H1 (cell line): ENCODE data around the gene AVL9. TPM values are rescaled to one million over a fixed set of nuclear protein-coding genes. Genes with fewer than 3 reads are reported as not detected.

Experiments
- CTCF ChIA-PET: fragments of 300-600 bp; sonication (Branson Sonifier 250); formaldehyde crosslinking; loops from one replicate; lab custom pipeline; 2021; ENCODE audit not compliant: partially characterized antibody; lab: Charles Lee
- POLR2A ChIA-PET: fragments of 300-600 bp; sonication (Branson Sonifier 250); formaldehyde crosslinking; loops from one replicate; lab custom pipeline; 2021; ENCODE audit warnings: inconsistent platforms; ENCODE audit not compliant: partially characterized antibody; lab: Charles Lee
- DNase-seq, 2 experiments: peaks; one replicate each; pipeline versions ENCODE4 v3.0.0 to v3.0.0-alpha.2; 2010 to 2022; ENCODE audit warnings: low spot score in 2 of 2, low read depth in 1 of 2, mixed read lengths in 1 of 2
- FAIRE-seq: peaks from 2 replicates; lab custom pipeline; 2011; peaks lifted over from hg19 to GRCh38; lab: Jason Lieb, UNC
- H2AFZ ChIP-seq: 2 replicates; pipeline ENCODE4 v1.8.1; 2012; ENCODE audit warnings: low read length, inconsistent platforms
- H2AK5ac ChIP-seq: 2 replicates; pipeline ENCODE4 v1.6.1; 2013; ENCODE audit warnings: low read depth, low read length
- H2BK120ac ChIP-seq: replicated peaks from 2 replicates; pipeline ENCODE3; 2013; ENCODE audit warnings: low read depth, low read length, inconsistent platforms
- H2BK12ac ChIP-seq: 2 replicates; pipeline ENCODE4 v1.6.1; 2013; ENCODE audit warnings: low read depth, low read length
- H2BK15ac ChIP-seq: 2 replicates; pipeline ENCODE4 v1.6.1; 2013; ENCODE audit warnings: low read length
- H2BK20ac ChIP-seq: 2 replicates; pipeline ENCODE4 v1.6.1; 2013; ENCODE audit warnings: low read length
- H2BK5ac ChIP-seq: 2 replicates; pipeline ENCODE4 v1.6.1; 2013; ENCODE audit warnings: low read depth, low read length
- H3K14ac ChIP-seq: 2 replicates; pipeline ENCODE4 v1.6.1; 2013; ENCODE audit warnings: inconsistent platforms; ENCODE audit not compliant: insufficient read length
- H3K18ac ChIP-seq: 2 replicates; pipeline ENCODE4 v1.6.1; 2013; ENCODE audit warnings: low read length; ENCODE audit errors: extremely low read depth
- H3K23ac ChIP-seq: 2 replicates; pipeline ENCODE4 v1.6.1; 2013; ENCODE audit warnings: inconsistent platforms; ENCODE audit not compliant: insufficient read length
- H3K23me2 ChIP-seq: 2 replicates; pipeline ENCODE4 v1.6.1; 2013; ENCODE audit warnings: low read depth, low read length
- H3K27ac ChIP-seq: 2 replicates; pipeline ENCODE4 v1.6.1; 2011; ENCODE audit warnings: low read depth, low read length, inconsistent platforms
- H3K27me3 ChIP-seq, 4 experiments: replicated peaks in 1 of 4; 1 replicate in 1 of 4; 2 replicates in 3 of 4; pipeline versions ENCODE4 v1.6.1 to v1.8.1; 2011 to 2013; ENCODE audit warnings: low read length in 3 of 4, mild to moderate bottlenecking in 3 of 4, inconsistent platforms in 2 of 4, mixed read lengths in 2 of 4, moderate library complexity in 1 of 4; ENCODE audit not compliant: control insufficient read depth in 3 of 4, insufficient read depth in 3 of 4; ENCODE audit errors: extremely low read depth in 1 of 4
- H3K36me3 ChIP-seq, 4 experiments: 2 replicates each; pipeline versions ENCODE4 v1.6.1 to v1.8.1; 2011 to 2013; ENCODE audit warnings: mild to moderate bottlenecking in 4 of 4, low read length in 3 of 4, moderate library complexity in 2 of 4, control low read depth in 1 of 4, inconsistent platforms in 1 of 4; ENCODE audit not compliant: insufficient read depth in 4 of 4, control insufficient read depth in 2 of 4
- H3K4ac ChIP-seq: replicated peaks from 2 replicates; pipeline ENCODE3; 2013; ENCODE audit warnings: low read length, low read depth, mixed read lengths, inconsistent platforms; ENCODE audit not compliant: insufficient read length
- H3K4me1 ChIP-seq, 4 experiments: replicated peaks in 1 of 4; 1 replicate in 1 of 4; 2 replicates in 3 of 4; pipeline versions ENCODE4 v1.6.1 to v1.8.1; 2011 to 2013; ENCODE audit warnings: low read length in 3 of 4, inconsistent platforms in 2 of 4, mixed read lengths in 1 of 4; ENCODE audit not compliant: insufficient read depth in 4 of 4, control insufficient read depth in 3 of 4
- H3K4me2 ChIP-seq, 2 experiments: 2 replicates each; pipeline versions ENCODE4 v1.6.1 to v1.8.1; 2011 to 2013; ENCODE audit warnings: low read depth in 2 of 2, low read length in 2 of 2, control low read depth in 1 of 2, inconsistent platforms in 1 of 2, mild to moderate bottlenecking in 1 of 2; ENCODE audit not compliant: insufficient read depth in 1 of 2
- H3K4me3 ChIP-seq, 4 experiments: fragments of 200-600, 300-600 bp in 1 of 4; sonication (generic), shearing (Covaris generic), sonication (Bioruptor Twin) in 1 of 4; 2 replicates each; pipeline versions ENCODE4 v1.5.1 to v1.8.1; 2011 to 2016; ENCODE audit warnings: low read length in 4 of 4, low read depth in 3 of 4, control low read depth in 2 of 4, inconsistent platforms in 2 of 4, mild to moderate bottlenecking in 2 of 4, mixed read lengths in 1 of 4, moderate library complexity in 1 of 4; ENCODE audit not compliant: insufficient read depth in 2 of 4; ENCODE audit errors: extremely low read depth in 1 of 4
- H3K56ac ChIP-seq: replicated peaks from 2 replicates; pipeline ENCODE3; 2013; ENCODE audit warnings: low read depth, mild to moderate bottlenecking, mixed read lengths, low read length, inconsistent platforms; ENCODE audit not compliant: insufficient read length
- H3K79me1 ChIP-seq: 2 replicates; pipeline ENCODE4 v1.6.1; 2013; ENCODE audit warnings: low read depth, low read length, control low read depth
- H3K79me2 ChIP-seq, 2 experiments: 2 replicates each; pipeline versions ENCODE4 v1.6.1 to v1.8.1; 2012 to 2013; ENCODE audit warnings: low read length in 2 of 2, mild to moderate bottlenecking in 2 of 2, inconsistent platforms in 1 of 2; ENCODE audit not compliant: insufficient read depth in 2 of 2, control insufficient read depth in 1 of 2
- H3K9ac ChIP-seq, 4 experiments: replicated peaks in 1 of 4; 1 replicate in 1 of 4; 2 replicates in 3 of 4; pipeline versions ENCODE4 v1.6.1 to v1.8.1; 2011 to 2013; ENCODE audit warnings: low read depth in 3 of 4, low read length in 3 of 4, control low read depth in 2 of 4, mild to moderate bottlenecking in 2 of 4, moderate library complexity in 2 of 4, inconsistent platforms in 1 of 4; ENCODE audit errors: extremely low read depth in 1 of 4
- H3K9me3 ChIP-seq, 2 experiments: 2 replicates each; pipeline versions ENCODE4 v1.6.1 to v1.8.1; 2012 to 2013; ENCODE audit warnings: mild to moderate bottlenecking in 2 of 2, moderate library complexity in 2 of 2, control low read depth in 1 of 2, inconsistent platforms in 1 of 2, low read depth in 1 of 2, low read length in 1 of 2, mixed read lengths in 1 of 2; ENCODE audit not compliant: insufficient read depth in 2 of 2
- H4K20me1 ChIP-seq, 2 experiments: replicated peaks in 1 of 2; 2 replicates each; pipeline versions ENCODE3 to v1.8.1; 2011 to 2013; ENCODE audit warnings: inconsistent platforms in 2 of 2, low read length in 2 of 2, mild to moderate bottlenecking in 1 of 2; ENCODE audit not compliant: insufficient read depth in 2 of 2, control insufficient read depth in 1 of 2
- H4K5ac ChIP-seq: 2 replicates; pipeline ENCODE4 v1.6.1; 2013; ENCODE audit warnings: low read length, low read depth, mixed read lengths, inconsistent platforms; ENCODE audit not compliant: insufficient read length
- H4K8ac ChIP-seq: 2 replicates; pipeline ENCODE4 v1.8.0; 2013; ENCODE audit warnings: mild to moderate bottlenecking, moderate library complexity, low read length, inconsistent platforms; ENCODE audit not compliant: insufficient read depth; ENCODE audit errors: extremely low read depth
- H4K91ac ChIP-seq: replicated peaks from 2 replicates; pipeline ENCODE3; 2013; ENCODE audit warnings: low read length, mixed read lengths, inconsistent platforms; ENCODE audit not compliant: insufficient read length
- SP2 ChIP-seq: IDR thresholded peaks from 2 replicates; pipeline ENCODE4 v1.6.1; 2012; ENCODE audit warnings: mild to moderate bottlenecking, low read length, inconsistent platforms
- TEAD4 ChIP-seq: IDR thresholded peaks from 2 replicates; pipeline ENCODE4 v1.6.1; 2012; ENCODE audit warnings: low read depth, low read length, inconsistent platforms, mixed read lengths
- WGBS, 2 experiments: shearing (Covaris generic) in 1 of 2; methylation state at CpG; one replicate each; pipeline versions ENCODE4 v1.1.6 to v1.1.7; 2013 to 2015; ENCODE audit warnings: low lambda C conversion rate in 2 of 2, mixed read lengths in 2 of 2, inconsistent platforms in 1 of 2, low coverage in 1 of 2, missing lambda C conversion rate in 1 of 2; ENCODE audit not compliant: insufficient replicate concordance in 2 of 2, insufficient coverage in 1 of 2, insufficient read length in 1 of 2; ENCODE audit errors: extremely low coverage in 1 of 2, missing lambda C conversion rate in 1 of 2; 5-methylcytosine and 5-hydroxymethylcytosine counted together
- polyA plus RNA-seq, 7 experiments: library from polyadenylated mRNA; depleted of rRNA in 3 of 7; stranded (reverse) in 5 of 7; unstranded in 2 of 7; fragments of >200 nt in 5 of 7; fragments of 200-250 nt in 2 of 7; gene quantifications; 1 replicate in 5 of 7; 2 replicates in 1 of 7; 4 replicates in 1 of 7; pipeline versions ENCODE4 v1.2.1 to v1.2.3, GENCODE V29; 2011 to 2013; ENCODE audit warnings: missing spikeins in 2 of 7, mixed read lengths in 2 of 7
- total RNA-seq: library from RNA; stranded (reverse); fragmentation: NEBNext Ultra II Directional; extraction: Animal tissue kit (Norgen Biotek cat#: 25700); gene quantifications from 2 replicates; pipeline ENCODE4 v1.2.1, GENCODE V29; 2021

AVL9 gene
- total and polyA plus RNA-seq, 2 of the 8 experiments (the other 6 are each of a cell fraction or from before 2014, with no cell fraction given): 15.5 to 42.1 TPM

- no peak overlapping the region for H3K4ac ChIP-seq
- no peaks in the 10 kb centered on the region for H3K23me2 ChIP-seq
- TF ChIP-seq TEAD4 (no peak), SP2 (no peak)
- H3K9me3 ChIP-seq: no peaks in the 10 kb centered on the region
- H3K4me2 ChIP-seq: no peak overlapping the region
- H3K4me1 ChIP-seq: peaks cover 0 to 7% (median 1%) of the 10 kb centered on the region in 4 experiments; a peak in 3 of 7 replicates
- no peak overlapping the region for H4K8ac ChIP-seq
- no peak overlapping the region for H3K56ac ChIP-seq
- ChIA-PET POLR2A (no interaction called here), CTCF (no interaction called here)
- H4K91ac ChIP-seq: no peak overlapping the region
- no peak overlapping the region for H3K4me3 ChIP-seq
- no peaks in the 10 kb centered on the region; the same call in 1 of the 2 replicates for H3K79me1 ChIP-seq
- H4K20me1 ChIP-seq: peaks cover 0 to 2% of the 10 kb centered on the region in 2 experiments
- no peak overlapping the region for H2BK20ac ChIP-seq
- no peak overlapping the region for H2BK5ac ChIP-seq
- H2BK120ac ChIP-seq: no peak overlapping the region
- H2AFZ ChIP-seq: no peak overlapping the region
- H3K18ac ChIP-seq: no peak overlapping the region
- H3K14ac ChIP-seq: no peak overlapping the region
- H3K36me3 ChIP-seq: no peaks in the 10 kb centered on the region; a peak in 2 of 8 replicates
- H3K79me2 ChIP-seq: peaks cover 0 to 51% of the 10 kb centered on the region in 2 experiments; a peak in 2 of 4 replicates
- FAIRE-seq (no peak), DNase-seq (no peak)
- H2BK15ac ChIP-seq: no peak overlapping the region
- H3K9ac ChIP-seq: no peak overlapping the region
- H3K27ac ChIP-seq: no peak overlapping the region
- H4K5ac ChIP-seq: no peak overlapping the region
- no peak overlapping the region for H2BK12ac ChIP-seq
- H2AK5ac ChIP-seq: no peak overlapping the region
- H3K27me3 ChIP-seq: no peaks in the 10 kb centered on the region
- WGBS, 2 experiments: 83% methylated on average over 4 of the region's 4 CpGs; no CpG with 5 or more reads in 1 of the 2 experiments
- no peak overlapping the region for H3K23ac ChIP-seq
These were observed 42.5 kb downstream of the AVL9 start for GRCh38 chr7:32537760-32538159.
